Motor neuron (in vitro differentiated cells): ENCODE measurements around the gene OR1L8. TPM values are rescaled to one million over a fixed set of nuclear protein-coding genes. Genes with fewer than 3 reads are reported as not detected.
A peak's percentile ranks its signal among the peaks of the same experiment; 100 is the strongest.
"Not testable (repeated sequence)": the region's sequence is repeated elsewhere in the genome, so short reads cannot be mapped to it uniquely, and the experiment has no call there.

Experiments used
- ATAC-seq, 8 experiments: fragments of 200-7000 bp; cut with Tn5 transposase; replicated peaks in 6 of 8; 2 replicates each; pipeline ENCODE4 v1.8.0; 2021; ENCODE audit warnings: mild to moderate bottlenecking in 8 of 8, moderate library complexity in 8 of 8
- H3K27ac ChIP-seq, 2 donors: fragments of 250-450 bp; sonication (Bioruptor Pico); 2 replicates each; pipeline ENCODE4 v1.9.0; 2021; ENCODE audit warnings: antibody characterized with exemption in 2 of 2, mild to moderate bottlenecking in 2 of 2, moderate library complexity in 1 of 2
- H3K4me1 ChIP-seq, 2 donors: fragments of 250-450 bp; sonication (Bioruptor Pico); replicated peaks in 1 of 2; 2 replicates each; pipeline ENCODE4 v1.6.1; 2021; ENCODE audit warnings: antibody characterized with exemption in 2 of 2, mild to moderate bottlenecking in 2 of 2, moderate library complexity in 1 of 2
- H3K4me3 ChIP-seq, 5 donors: fragments of 250-450 bp; sonication (Bioruptor Pico); 2 replicates each; pipeline ENCODE4 v1.9.0; 2021; ENCODE audit warnings: antibody characterized with exemption in 5 of 5, mild to moderate bottlenecking in 5 of 5, moderate library complexity in 4 of 5
- WGBS, 10 experiments: fragments of 450-650 bp; shearing (Covaris generic); methylation state at CpG; one replicate each; pipeline ENCODE4 v1.0.0; 2022; 5-methylcytosine and 5-hydroxymethylcytosine counted together
- in situ Hi-C, 9 experiments: fragments of 400-800 bp; cut with MboI; loops; one replicate each; pipeline ENCODE4 v1.15.0; 2021; ENCODE audit warnings: low sequenced_read_pairs in 9 of 9, low pct_unique_long_range_greater_than_20kb in 2 of 9; ENCODE audit not compliant: unreplicated experiment in 9 of 9
- total RNA-seq, 8 experiments: library from RNA; unstranded; fragments of 300-600 nt; gene quantifications; 2 replicates each; pipeline versions ENCODE4 v1.2.3 to v1.2.4, GENCODE V29; 2022

The OR1L8 gene
- total RNA-seq, 8 experiments from 2014 or later, result 0.13 to 0.66 (median 0.26) TPM; not detected in 4

DNA sequence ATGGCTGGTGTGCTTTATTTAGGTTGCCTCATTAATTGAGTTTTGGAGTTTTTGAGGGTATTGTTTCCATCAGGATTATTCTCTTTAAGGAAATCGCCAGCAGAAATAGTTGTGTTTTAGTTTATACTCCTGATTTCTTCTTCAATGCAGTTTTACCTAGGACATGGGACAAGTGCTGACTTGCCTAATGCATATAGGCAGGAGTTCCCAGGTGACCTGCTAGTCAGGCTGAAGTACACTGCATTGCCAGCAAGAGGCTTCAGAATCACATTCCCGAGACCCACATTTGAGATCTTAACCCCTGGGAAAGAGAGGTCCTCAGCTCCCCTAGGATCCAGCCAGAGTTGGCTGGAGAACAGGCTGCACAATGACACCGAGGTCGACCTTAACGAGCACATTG is 31.8 kb downstream of the OR1L8 start:
- no peak for ATAC-seq
- in situ Hi-C loops, result no loop called here
- Histone ChIP-seq H3K4me3 (no peak overlapping the region), H3K4me1 (no peaks in the 10 kb centered on the region), H3K27ac (no peak overlapping the region)
- 0 to 89% (median 54%) methylated on average over 1 to 5 of the region's 5 CpGs; no CpG with 5 or more reads in 1 of the 10 experiments for WGBS, 10 experiments

DNA sequence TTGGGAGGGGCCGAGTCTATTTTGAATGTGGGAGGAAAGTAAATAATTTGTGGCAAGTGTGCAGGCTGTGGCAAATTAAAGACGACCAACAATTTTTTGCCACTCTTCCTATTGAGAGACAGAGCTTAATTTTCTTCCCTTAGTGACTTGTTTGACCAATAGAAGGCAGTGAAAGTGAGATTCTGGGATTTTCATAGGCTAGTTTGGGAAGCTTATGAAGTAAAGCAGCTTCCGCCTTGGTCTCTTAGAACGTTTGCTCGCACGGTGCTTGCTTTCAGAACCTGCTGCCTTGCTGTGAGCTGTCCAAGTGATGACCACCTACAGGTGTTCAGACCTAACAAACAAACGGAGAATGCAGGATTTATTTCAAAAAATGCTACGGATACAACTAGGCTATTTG is 37.0 kb downstream of the OR1L8 start:
- 17 to 85% (median 62%) methylated on average over 2 to 8 of the region's 8 CpGs for WGBS, 10 experiments
- no peak overlapping the region for H3K27ac ChIP-seq
- in situ Hi-C loops, result no loop called here
- ATAC-seq, result peak in 1 of 8 experiments; percentile 33
- no peaks in the 10 kb centered on the region for H3K4me1 ChIP-seq
- no peak overlapping the region for H3K4me3 ChIP-seq

DNA sequence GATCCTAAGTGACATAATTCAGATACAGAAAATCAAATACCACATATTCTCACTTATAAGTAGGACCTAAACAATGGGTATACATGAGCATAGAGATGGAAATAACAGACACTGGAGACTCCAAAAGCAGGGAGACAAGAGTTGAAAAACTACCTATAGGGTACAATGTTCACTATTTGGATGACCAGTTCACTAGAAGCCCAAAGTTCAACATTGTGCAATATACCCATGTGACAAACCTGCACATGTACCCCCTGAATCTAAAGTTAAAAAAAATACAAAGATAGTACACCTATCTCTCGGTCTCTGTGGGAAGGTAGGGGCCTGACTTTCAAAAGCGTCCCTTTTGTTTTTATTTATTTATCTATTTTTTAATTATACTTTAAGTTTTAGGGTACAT is 44.4 kb downstream of the OR1L8 start:
- ATAC-seq, result no peak
- Histone ChIP-seq H3K4me3 (no peak overlapping the region), H3K27ac (no peak overlapping the region), H3K4me1 (no peaks in the 10 kb centered on the region)
- in situ Hi-C loops, result no loop called here
- 0 to 67% (median 56%) methylated on average over 1 to 2 of the region's 2 CpGs; no CpG with 5 or more reads in 3 of the 10 experiments for WGBS, 10 experiments

DNA sequence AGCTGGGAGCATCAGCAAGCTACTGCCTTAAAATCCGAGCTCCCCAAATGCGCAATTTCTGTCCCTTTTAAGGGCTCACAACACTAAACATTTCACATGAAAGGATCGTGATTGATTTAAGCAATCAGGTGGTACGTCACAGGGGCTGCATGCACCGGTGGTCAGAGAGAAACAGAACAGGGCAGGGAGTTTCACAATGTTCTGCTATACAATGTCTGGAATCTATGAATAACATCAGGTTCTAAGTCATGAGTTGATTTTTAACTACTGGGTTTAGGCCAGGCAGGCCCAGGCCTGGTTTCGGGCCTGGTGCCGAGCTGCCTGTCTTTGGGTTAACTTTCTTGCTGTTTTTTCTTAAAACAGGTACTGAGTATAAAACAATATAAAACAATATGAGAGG is 46.1 kb downstream of the OR1L8 start:
- 41 to 75% (median 63%) methylated on average over 3 to 7 of the region's 7 CpGs; no CpG with 5 or more reads in 2 of the 10 experiments for WGBS, 10 experiments
- H3K4me3 ChIP-seq, in situ Hi-C loops, ATAC-seq, H3K27ac ChIP-seq, H3K4me1 ChIP-seq: not testable (repeated sequence)

DNA sequence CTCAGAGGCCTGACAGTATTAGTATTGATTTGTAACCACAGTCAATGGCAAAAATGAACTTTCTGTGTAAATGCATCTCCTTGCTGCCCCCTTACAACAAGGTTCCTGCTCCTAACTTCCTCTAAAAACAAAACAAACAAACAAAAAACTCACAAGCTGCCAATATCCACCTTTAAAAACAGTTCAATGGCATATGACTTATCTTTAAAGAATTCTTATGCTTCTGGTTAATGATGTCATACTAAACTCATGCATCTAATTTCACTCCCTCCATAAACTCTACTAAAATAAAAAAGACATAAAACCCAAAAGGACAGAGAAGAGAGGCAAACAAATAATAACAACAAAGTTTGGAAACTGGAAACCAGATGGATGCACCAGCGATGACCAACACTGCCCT is 47.0 kb downstream of the OR1L8 start:
- WGBS, 10 experiments, result 38 to 100% (median 88%) methylated on average over 1 of the region's 1 CpG; no CpG with 5 or more reads in 3 of the 10 experiments
- ATAC-seq, result no peak
- H3K4me1 ChIP-seq, result no peaks in the 10 kb centered on the region
- in situ Hi-C loops, result no loop called here
- no peak overlapping the region for H3K4me3 ChIP-seq
- no peak overlapping the region for H3K27ac ChIP-seq

DNA sequence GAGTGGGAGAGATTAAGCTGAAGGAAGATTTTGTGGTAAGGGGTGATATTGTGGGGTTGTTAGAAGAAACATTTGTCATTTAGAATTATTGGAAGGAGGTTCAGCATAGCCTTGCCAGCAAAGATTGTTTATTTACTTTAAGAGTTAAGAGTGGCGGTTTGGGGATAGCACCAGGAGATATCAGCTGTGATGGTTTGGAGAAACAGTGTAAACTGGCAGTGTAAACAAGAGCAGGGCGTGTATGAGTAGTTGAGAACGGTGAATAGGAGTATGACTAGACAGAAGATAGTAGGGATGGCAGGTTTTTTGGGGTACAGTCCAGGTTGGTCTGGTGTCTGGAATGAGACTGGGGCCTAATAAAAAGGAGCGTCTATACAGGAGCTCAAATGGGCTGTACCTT is 52.0 kb downstream of the OR1L8 start:
- ATAC-seq, H3K4me3 ChIP-seq, H3K27ac ChIP-seq, in situ Hi-C loops, H3K4me1 ChIP-seq: not testable (repeated sequence)
- 35 to 100% (median 66%) methylated on average over 1 to 4 of the region's 4 CpGs; no CpG with 5 or more reads in 5 of the 10 experiments for WGBS, 10 experiments

DNA sequence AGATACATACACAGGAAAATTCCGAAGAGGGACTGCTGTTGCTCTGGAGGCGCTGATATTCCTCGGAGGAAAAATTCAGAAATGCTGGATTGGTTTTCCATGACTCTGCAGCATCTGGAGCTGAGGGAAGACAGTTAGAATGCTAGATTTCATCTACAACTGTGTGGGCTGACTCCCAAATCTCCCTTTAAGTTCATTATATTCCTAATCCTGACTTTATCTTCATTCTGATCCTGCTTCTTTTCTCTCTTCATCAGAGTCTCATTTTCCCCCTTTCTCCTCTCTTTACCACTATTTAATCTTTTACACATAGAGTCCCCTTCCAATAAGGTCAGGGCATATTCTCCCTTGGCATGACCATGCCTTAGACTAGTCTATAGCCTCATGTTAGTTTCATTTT is 56.0 kb downstream of the OR1L8 start, which contains the start of gene OR1N1:
OR1N1 (minus strand) TSS at position 101 of the 400 bp plus-strand sequence; CDS start at position 101, 0 bp downstream.
- in situ Hi-C loops, result no loop called here
- H3K27ac ChIP-seq, result no peak within 1 kb of the TSS
- H3K4me1 ChIP-seq, result no peaks in the 10 kb centered on the region
- WGBS, 10 experiments, result 22 to 100% (median 90%) methylated on average over 1 to 3 of the region's 3 CpGs; no CpG with 5 or more reads in 3 of the 10 experiments
- H3K4me3 ChIP-seq, result no peak within 1 kb of the TSS
- no peak for ATAC-seq

DNA sequence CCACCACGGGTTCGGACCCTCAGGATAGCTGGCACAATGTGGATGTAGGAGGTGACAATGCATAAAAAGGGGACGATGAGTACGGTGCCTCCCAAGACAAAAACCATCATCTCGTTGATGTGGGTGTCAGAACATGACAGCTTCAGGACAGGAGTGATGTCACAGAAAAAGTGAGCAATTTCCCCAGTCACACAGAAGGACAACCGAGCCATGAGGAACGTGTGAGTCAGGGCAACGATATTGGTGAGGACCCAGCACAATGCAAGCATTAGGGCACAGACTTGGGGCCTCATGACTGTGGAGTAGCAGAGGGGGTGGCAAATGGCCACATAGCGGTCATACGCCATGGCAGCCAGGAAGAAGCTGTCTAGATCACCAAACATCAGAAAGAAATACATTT is 56.6 kb downstream of the OR1L8 start:
- Histone ChIP-seq H3K4me1 (no peaks in the 10 kb centered on the region), H3K4me3 (no peak overlapping the region), H3K27ac (no peak overlapping the region)
- no peak for ATAC-seq
- in situ Hi-C loops, result no loop called here
- WGBS, 10 experiments, result 4 to 100% (median 51%) methylated on average over 1 to 10 of the region's 10 CpGs; no CpG with 5 or more reads in 2 of the 10 experiments

DNA sequence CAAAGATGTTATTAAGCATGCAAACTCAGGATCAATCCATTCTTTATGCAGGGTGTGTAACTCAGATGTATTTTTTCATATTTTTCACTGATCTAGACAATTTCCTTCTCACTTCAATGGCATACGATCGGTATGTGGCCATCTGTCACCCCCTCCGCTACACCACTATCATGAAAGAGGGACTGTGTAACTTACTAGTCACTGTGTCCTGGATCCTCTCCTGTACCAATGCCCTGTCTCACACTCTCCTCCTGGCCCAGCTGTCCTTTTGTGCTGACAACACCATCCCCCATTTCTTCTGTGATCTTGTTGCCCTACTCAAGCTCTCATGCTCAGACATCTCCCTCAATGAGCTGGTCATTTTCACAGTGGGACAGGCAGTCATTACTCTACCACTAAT is 63.8 kb downstream of the OR1L8 start:
- WGBS, 10 experiments, result 60 to 100% (median 87%) methylated on average over 1 to 3 of the region's 3 CpGs; no CpG with 5 or more reads in 3 of the 10 experiments
- no peaks in the 10 kb centered on the region for H3K4me1 ChIP-seq
- in situ Hi-C loops, result no loop called here
- no peak for ATAC-seq
- H3K27ac ChIP-seq, result no peak overlapping the region
- no peak overlapping the region for H3K4me3 ChIP-seq

DNA sequence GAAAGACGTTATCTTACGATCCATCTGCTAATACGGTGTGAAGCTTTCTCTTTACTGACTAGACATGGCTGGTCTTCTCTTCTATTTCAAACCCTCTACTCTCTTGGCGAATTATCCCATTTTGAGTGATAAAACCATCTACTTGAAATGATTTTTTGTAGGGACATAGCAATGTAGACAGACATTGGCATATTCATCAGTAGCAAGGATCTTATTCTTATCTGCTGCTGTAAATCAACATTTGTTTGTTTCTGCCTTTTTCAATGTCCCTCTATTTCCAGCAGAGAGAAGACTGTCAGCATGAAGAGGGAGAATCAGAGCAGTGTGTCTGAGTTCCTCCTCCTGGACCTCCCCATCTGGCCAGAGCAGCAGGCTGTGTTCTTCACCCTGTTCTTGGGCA is 64.3 kb downstream of the OR1L8 start, which contains the start of gene OR1J4:
OR1J4 (plus strand) TSS at position 301 of the 400 bp plus-strand sequence; CDS start at position 301, 0 bp downstream.
- Histone ChIP-seq H3K4me1 (no peaks in the 10 kb centered on the region), H3K27ac (no peak within 1 kb of the TSS), H3K4me3 (no peak within 1 kb of the TSS)
- no peak for ATAC-seq
- 54 to 100% (median 75%) methylated on average over 3 to 4 of the region's 4 CpGs for WGBS, 10 experiments
- in situ Hi-C loops, result no loop called here

DNA sequence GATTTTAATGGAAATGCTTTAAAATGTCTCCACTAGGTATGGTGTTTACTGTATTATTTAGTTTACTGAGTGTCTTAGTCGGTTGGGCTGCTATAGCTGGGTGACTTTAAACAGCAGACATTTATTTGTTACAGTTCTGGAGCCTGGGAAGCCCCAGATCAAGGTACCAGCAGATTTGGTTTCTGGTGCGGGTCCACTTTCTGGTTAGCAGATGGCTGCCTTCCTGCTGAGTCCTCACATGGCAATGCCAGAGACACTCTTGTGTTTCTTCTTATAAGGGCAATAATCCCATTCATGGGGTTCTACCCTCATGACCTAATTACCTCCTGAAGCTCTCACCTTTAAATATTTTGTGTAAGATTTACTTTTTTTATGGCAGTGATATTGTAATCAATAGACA is 65.0 kb downstream of the OR1L8 start:
- in situ Hi-C loops, result no loop called here
- no peak overlapping the region for H3K4me3 ChIP-seq
- no peaks in the 10 kb centered on the region for H3K4me1 ChIP-seq
- WGBS, 10 experiments, result 0 to 63% (median 27%) methylated on average over 1 to 2 of the region's 2 CpGs; no CpG with 5 or more reads in 4 of the 10 experiments
- no peak for ATAC-seq
- H3K27ac ChIP-seq, result no peak overlapping the region

Other genes starting within 250 kb of the OR1L8 start
- gene PTGS1, start 212.4 kb downstream of the OR1L8 start, total RNA-seq, result 1 to 10 TPM in 2 of 8 experiments, under 1 TPM in 6; 0.05 to 3.2 (median 0.24) TPM
- under 1 TPM in 2 of 8 experiments, not detected in 6; 0.33 to 0.80 TPM for gene OR1J1, start 105.5 kb downstream of the OR1L8 start, total RNA-seq
- not detected for gene OR1J2, start 72.6 kb downstream of the OR1L8 start, total RNA-seq
- gene OR1J4, start 64.2 kb downstream of the OR1L8 start, total RNA-seq, result 1 to 10 TPM in 1 of 8 experiments, under 1 TPM in 1, not detected in 6; 0.21 to 1.3 TPM
- gene OR1N1, start 56.1 kb downstream of the OR1L8 start, total RNA-seq, result under 1 TPM in 3 of 8 experiments, not detected in 5; 0.23 to 0.49 (median 0.43) TPM
- gene OR1N2, start 30.3 kb downstream of the OR1L8 start, total RNA-seq, result under 1 TPM in 2 of 8 experiments, not detected in 6; 0.45 to 0.62 TPM
- gene OR1Q1, start 31.4 kb upstream of the OR1L8 start, total RNA-seq, result under 1 TPM in 1 of 8 experiments, not detected in 7; 0.97 TPM
- under 1 TPM in 3 of 8 experiments, not detected in 5; 0.25 to 0.45 (median 0.38) TPM for gene OR1B1, start 74.2 kb upstream of the OR1L8 start, total RNA-seq
- under 1 TPM in 1 of 8 experiments, not detected in 7; 0.18 TPM for gene OR1L1, start 78.3 kb upstream of the OR1L8 start, total RNA-seq
- gene OR1L3, start 91.7 kb upstream of the OR1L8 start, total RNA-seq, result under 1 TPM in 3 of 8 experiments, not detected in 5; 0.17 to 0.66 (median 0.52) TPM
- under 1 TPM in 6 of 8 experiments, not detected in 2; 0.21 to 0.97 (median 0.54) TPM for gene OR1L4, start 140.6 kb upstream of the OR1L8 start, total RNA-seq
- under 1 TPM in 3 of 8 experiments, not detected in 5; 0.21 to 0.33 (median 0.23) TPM for gene OR1L6, start 158.9 kb upstream of the OR1L8 start, total RNA-seq
- gene OR5C1, start 205.5 kb upstream of the OR1L8 start, total RNA-seq, result under 1 TPM in 2 of 8 experiments, not detected in 6; 0.25 to 0.52 TPM
- gene OR1K1, start 216.7 kb upstream of the OR1L8 start, total RNA-seq, result 1 to 10 TPM in 2 of 8 experiments, under 1 TPM in 3, not detected in 3; 0.27 to 1.5 (median 0.54) TPM
- 10 to 100 TPM; 19.8 to 26.0 (median 21.3) TPM for gene PDCL, start 245.2 kb upstream of the OR1L8 start, total RNA-seq